D721Med (cell line): ENCODE data around the gene ST6GALNAC6.

Source experiments
- DNase-seq: peaks from one replicate; pipeline ENCODE4 v3.0.0; 2011; ENCODE audit warnings: low spot score; ENCODE audit not compliant: insufficient read length
- FAIRE-seq: peaks from 2 replicates; lab custom pipeline; 2011; peaks lifted over from hg19 to GRCh38; lab: Jason Lieb, UNC
- CTCF ChIP-seq: IDR thresholded peaks from 2 replicates; pipeline ENCODE4 v1.5.1; 2012; ENCODE audit warnings: mild to moderate bottlenecking, control low read depth; ENCODE audit not compliant: insufficient read depth; ENCODE audit errors: missing control alignments

ST6GALNAC6 gene

DNA sequence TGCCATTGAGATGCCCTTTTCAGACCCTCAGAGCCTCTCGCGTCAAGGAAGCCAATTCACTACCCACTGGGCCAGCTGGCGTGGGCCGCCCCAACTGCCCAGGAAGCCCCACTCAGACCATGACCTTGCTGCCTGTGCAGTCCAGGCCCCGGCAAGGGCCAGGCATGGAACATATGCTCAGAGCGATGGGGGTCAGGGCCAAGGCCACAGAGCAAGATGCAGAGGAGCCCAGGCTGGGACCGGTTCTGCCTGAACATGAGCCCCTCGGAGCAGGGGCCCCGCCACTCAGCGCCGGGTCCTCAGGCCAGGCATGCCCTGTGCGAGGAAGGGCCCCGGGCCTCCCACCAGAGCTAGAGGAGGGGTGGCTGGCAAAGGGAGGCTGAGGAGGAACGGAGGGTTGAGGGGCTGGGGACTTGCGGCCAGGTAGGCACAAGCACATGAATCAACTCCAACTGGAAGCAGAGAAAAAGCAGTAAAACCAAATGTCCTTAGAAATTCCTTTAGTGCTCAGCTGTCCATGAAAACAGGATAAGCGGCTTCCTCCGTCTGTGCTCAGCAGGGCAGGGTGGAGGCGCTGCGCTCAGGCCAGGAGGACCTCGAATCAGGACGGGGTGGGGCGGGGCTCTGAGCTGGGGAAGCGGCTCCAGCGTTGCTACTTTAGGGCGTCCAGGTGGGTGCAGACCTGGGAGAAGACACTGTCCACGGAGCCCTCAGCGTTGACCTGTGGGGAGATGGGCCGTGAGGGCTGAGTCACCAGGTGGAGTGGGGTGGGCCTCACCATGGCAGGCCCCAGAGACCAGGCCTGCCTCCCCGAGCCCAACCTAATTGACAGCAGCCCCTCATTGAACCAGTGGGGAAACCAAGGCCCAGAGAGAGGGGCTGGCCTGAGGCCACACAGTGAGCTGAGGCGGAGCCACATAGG, 31.8 kb downstream of the ST6GALNAC6 start:
- DNase-seq (no peak), FAIRE-seq (no peak)
- TF ChIP-seq CTCF: no peak

- DNase-seq (no peak), FAIRE-seq (no peak)
- TF ChIP-seq CTCF: no peak
Observed at GRCh38 chr9:127866535-127866934, 32.9 kb downstream of the ST6GALNAC6 start.

DNA sequence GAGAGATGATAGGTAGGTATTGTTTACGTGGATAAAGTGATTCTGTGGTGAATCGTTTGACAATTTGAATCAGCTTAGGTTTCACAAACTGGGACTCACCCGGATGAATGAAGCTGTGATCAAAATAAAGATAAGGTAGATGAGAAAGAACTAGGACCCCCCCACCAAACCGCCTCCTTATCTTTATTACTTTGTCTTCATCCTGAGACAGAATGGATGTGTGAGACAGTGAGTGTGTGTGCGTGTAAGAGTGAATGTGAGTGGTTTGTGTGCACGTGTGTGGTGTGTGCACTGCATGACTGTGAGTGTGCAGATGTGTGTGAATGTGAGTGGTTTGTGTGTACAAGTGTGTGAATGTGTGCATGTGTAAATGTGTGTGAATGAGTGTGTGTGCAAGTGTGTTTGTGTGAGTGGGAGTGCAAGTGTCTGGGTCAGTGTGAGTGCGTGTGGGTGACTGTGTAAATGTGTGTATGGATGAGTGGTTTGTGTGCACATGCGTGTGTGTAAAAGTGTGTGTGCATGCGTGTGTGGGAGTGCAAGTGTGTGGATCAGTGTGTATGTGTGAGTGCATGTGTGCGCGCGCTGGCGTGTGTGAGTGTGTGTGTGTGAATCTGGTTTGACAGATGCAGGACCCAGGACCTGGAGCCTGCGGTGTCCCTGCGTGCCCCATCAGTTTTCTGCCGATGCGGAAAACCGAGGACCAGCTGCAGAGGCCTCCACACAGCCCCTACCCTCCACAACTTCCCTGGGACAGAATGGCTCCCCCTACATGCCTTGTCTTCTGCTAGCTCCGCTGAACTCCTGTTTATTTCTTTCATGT, 33.5 kb downstream of the ST6GALNAC6 start:
- TF ChIP-seq CTCF: no peak
- FAIRE-seq (no peak), DNase-seq (no peak)

DNA sequence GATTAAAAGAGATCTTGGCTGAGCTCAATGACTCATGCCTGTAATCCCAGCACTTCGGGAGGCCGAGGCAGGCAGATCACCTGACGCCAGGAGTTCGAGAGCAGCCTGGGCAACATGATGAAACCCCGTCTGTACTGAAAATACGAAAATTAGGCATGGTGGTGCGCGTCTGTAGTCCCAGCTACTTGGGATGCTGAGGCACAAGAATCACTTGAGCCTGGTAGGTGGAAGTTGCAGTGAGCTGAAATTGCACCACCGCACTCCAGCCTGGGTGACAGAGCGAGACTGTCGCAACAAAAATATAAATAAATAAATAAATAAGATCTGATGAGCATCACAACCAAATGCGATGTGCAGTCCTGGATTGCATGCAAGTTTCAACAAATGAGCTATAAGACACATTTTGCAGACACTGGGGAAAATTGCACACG, 36.2 kb downstream of the ST6GALNAC6 start:
- FAIRE-seq: no peak
- no peak for DNase-seq
- TF ChIP-seq CTCF: no peak

- TF ChIP-seq CTCF: no peak
- FAIRE-seq (no peak), DNase-seq (no peak)
Observed at GRCh38 chr9:127862075-127863011, 37.1 kb downstream of the ST6GALNAC6 start.

DNA sequence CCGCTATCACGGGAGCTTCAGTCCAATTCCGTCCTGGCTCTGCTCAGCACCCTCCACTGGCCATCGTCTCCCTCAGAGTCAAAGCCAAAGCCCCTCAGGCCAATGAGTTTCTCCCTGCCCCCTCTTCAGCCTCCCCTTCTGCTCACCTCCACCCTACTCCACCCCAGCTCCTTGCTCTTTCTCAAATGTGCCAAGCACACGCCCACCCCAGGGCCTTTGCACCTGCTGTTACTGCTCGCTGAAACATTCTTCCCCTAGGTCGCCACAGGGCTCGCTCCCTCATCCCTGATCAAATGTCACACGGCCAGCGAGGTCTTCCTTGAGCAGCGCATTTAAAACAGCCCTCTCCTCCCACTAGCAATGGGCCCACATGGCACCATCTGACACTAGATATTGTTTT, 38.6 kb downstream of the ST6GALNAC6 start:
- no peak for TF ChIP-seq CTCF
- FAIRE-seq: no peak
- DNase-seq: no peak
